ENCODE data around the gene AOC2.
"Not testable (repeated sequence)": the region's sequence is repeated elsewhere in the genome, so short reads cannot be mapped to it uniquely, and the experiment has no call there.

AOC2 gene

DNA sequence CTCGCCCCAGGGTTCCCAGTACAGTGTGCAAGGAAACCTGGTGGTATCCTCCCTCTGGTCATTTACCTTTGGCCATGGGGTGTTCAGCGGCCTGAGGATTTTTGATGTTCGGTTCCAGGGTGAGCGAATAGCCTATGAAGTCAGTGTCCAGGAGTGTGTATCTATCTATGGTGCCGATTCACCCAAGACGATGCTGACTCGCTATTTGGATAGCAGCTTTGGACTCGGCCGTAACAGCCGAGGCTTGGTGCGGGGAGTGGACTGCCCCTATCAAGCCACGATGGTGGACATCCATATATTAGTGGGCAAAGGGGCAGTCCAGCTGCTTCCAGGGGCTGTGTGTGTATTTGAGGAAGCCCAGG, 1.2 kb downstream of the AOC2 start:
- TF ChIP-seq, protein P1, sequence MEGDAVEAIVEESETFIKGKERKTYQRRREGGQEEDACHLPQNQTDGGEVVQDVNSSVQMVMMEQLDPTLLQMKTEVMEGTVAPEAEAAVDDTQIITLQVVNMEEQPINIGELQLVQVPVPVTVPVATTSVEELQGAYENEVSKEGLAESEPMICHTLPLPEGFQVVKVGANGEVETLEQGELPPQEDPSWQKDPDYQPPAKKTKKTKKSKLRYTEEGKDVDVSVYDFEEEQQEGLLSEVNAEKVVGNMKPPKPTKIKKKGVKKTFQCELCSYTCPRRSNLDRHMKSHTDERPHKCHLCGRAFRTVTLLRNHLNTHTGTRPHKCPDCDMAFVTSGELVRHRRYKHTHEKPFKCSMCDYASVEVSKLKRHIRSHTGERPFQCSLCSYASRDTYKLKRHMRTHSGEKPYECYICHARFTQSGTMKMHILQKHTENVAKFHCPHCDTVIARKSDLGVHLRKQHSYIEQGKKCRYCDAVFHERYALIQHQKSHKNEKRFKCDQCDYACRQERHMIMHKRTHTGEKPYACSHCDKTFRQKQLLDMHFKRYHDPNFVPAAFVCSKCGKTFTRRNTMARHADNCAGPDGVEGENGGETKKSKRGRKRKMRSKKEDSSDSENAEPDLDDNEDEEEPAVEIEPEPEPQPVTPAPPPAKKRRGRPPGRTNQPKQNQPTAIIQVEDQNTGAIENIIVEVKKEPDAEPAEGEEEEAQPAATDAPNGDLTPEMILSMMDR (conservative IDR thresholded peaks at IDR 0.05), result no peak
- H3K27ac ChIP-seq, result no peak overlapping the region

DNA sequence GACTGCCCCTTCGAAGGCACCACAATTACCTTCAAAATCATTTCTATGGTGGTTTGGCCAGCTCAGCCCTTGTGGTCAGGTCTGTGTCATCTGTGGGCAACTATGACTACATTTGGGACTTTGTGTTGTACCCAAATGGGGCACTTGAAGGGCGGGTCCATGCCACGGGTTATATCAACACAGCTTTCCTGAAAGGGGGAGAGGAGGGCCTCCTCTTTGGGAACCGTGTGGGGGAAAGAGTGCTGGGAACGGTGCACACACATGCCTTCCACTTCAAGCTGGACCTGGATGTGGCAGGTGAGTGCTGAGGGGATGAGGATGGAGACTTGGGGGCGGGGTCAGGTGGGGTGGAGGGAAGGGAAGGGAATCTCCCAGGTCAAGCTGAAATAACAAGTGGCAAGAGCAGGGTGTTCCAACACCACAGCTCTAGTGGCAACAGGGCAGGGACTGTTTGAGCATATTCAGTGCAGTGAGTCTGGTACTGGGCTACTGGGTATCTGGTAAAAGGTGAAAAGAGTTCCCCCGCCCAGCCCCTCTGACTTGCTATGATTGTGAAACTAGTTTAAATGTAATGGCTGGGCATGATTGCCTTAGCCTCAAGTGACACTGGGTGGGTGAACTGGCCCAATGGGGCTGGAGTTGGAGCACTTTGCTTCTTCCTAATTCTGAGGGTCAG, 1.7 kb downstream of the AOC2 start:
- no peak overlapping the region for H3K27ac ChIP-seq
- TF ChIP-seq, protein P1 (conservative IDR thresholded peaks at IDR 0.05), result no peak

DNA sequence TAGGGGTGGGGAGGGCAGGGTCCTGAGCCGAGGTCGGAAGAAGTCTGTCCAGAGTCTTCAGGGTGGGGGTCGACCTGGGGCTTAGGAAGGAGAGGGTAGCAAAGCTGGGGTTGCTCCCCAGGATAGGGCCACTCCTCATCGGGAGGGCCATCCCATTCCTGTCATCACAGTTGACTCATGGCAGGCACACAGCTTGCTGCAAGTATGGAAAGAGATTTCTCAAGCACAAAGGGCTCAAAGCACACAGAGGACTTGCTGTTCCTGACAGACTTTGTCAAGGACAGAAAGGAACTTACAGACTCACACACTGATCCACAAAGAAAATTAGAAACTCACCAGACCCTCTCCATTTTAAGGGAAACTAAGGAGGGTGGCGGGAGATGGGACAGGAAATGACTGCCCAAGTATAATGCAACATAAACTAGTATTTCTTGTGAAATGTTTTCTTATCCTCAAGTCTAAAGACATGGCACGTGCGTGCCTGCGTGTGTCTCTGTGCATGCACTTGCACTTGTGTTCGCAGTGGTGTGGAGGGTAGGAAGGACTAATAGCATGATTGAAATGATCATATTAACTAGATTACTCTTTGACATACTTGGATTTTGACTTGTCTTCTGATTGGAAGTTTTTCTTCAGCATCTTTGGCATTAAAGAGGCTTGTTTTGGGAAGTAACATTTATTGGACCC, 2.4 kb downstream of the AOC2 start:
- no peak overlapping the region for H3K27ac ChIP-seq
- TF ChIP-seq, protein P1 (conservative IDR thresholded peaks at IDR 0.05), result no peak

DNA sequence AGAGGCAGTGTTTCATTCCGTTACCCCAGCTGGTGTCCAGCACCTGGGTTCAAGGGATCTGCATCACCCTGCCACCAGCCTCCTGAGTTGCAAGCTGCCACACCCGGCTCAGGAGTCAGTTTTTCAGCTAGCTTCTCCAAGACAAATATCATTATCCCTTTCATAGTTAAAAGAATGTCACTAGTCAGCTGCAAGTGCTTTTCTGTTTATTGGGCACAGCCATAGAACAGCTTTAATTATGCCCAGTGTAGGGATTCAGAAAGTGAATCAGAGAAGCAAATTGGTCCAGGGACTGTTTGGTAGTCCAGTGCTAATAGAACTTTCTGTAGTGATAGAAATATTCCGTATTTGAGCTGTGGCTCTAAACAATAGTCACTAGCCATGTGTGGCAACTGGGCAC, 3.7 kb downstream of the AOC2 start:
- H3K27ac ChIP-seq, result no peak overlapping the region
- TF ChIP-seq, protein P1 (conservative IDR thresholded peaks at IDR 0.05), result no peak

DNA sequence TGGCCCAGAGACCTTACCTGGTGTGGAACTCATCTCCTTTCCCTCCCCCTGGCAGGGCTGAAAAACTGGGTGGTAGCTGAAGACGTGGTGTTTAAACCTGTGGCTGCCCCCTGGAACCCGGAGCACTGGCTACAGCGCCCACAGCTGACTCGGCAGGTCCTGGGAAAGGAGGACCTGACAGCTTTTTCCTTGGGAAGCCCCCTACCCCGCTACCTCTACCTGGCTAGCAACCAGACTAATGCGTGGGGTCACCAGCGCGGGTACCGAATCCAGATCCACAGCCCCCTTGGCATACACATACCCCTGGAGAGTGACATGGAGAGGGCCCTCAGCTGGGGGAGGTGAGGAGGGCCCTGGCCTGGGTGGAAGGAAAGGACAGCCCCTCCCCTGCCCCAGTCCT, 4.7 kb downstream of the AOC2 start:
- TF ChIP-seq, protein P1 (conservative IDR thresholded peaks at IDR 0.05), result no peak
- H3K27ac ChIP-seq, result no peak overlapping the region

DNA sequence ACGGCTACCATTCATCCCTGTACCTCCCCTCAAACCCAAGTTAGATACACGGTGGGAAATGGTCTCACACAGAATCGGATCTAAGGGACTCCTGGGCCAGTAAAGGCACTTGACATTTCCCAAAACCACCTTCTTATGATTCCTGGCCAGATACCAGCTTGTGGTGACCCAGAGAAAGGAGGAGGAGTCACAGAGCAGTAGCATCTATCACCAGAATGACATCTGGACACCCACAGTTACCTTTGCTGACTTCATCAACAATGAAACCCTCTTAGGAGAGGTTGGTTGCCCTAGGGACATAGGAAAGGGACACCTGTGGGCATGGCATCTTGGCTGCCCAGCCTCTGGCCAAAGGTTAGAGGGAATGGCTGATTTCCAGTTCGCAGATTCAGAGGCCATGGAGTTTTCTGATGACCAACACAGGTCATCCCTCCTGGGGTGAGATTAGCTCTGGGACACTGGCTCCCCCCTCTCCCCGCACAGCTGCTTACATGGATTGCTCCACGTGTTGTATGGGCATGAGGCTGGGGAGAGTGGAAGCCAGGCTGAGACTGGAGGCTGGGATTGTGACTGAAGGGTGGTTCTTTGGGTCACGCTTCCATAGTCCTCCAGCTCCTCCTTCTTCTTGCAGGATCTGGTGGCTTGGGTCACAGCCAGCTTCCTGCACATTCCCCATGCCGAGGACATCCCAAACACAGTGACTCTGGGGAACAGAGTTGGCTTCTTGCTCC, 5.2 kb downstream of the AOC2 start:
- TF ChIP-seq, protein P1 (conservative IDR thresholded peaks at IDR 0.05), result no peak
- no peak overlapping the region for H3K27ac ChIP-seq

DNA sequence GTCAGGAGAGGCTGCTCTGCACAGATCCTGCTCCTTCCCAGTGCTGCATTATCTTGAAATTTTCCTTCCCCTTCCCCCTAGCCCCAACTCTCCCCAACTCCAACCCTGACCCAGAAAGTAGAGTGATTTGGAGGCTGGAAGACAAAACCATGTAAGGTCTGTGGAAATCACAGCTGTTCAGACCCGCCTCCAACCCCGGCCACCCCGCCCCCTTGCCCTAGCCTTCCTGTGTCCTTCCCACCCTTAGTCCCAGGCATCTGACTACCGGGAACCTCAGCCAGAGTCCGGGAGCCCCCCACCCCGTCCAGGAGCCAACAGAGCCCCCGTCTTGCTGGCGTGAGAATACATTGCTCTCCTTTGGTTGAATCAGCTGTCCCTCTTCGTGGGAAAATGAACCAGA, 6.6 kb downstream of the AOC2 start, which contains the start of gene AOC3:
Gene AOC3, plus strand, starts transcription at position 246 of the 400 bp plus-strand sequence. Its CDS starts 145 bp downstream, at position 391.
- TF ChIP-seq, protein P1 (conservative IDR thresholded peaks at IDR 0.05), result no peak
- H3K27ac ChIP-seq, result no peak within 1 kb of the TSS

DNA sequence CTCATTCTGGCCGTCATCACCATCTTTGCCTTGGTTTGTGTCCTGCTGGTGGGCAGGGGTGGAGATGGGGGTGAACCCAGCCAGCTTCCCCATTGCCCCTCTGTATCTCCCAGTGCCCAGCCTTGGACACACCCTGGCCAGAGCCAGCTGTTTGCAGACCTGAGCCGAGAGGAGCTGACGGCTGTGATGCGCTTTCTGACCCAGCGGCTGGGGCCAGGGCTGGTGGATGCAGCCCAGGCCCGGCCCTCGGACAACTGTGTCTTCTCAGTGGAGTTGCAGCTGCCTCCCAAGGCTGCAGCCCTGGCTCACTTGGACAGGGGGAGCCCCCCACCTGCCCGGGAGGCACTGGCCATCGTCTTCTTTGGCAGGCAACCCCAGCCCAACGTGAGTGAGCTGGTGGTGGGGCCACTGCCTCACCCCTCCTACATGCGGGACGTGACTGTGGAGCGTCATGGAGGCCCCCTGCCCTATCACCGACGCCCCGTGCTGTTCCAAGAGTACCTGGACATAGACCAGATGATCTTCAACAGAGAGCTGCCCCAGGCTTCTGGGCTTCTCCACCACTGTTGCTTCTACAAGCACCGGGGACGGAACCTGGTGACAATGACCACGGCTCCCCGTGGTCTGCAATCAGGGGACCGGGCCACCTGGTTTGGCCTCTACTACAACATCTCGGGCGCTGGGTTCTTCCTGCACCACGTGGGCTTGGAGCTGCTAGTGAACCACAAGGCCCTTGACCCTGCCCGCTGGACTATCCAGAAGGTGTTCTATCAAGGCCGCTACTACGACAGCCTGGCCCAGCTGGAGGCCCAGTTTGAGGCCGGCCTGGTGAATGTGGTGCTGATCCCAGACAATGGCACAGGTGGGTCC, 7.2 kb downstream of the AOC2 start:
- H3K27ac ChIP-seq, result not testable (repeated sequence)

Data from VCaP (cell line).